Measurements from ENCODE around the gene COQ10A. TPM values are rescaled to one million over a fixed set of nuclear protein-coding genes. Genes with fewer than 3 reads are reported as not detected.
"Not testable (repeated sequence)": the region's sequence is repeated elsewhere in the genome, so short reads cannot be mapped to it uniquely, and the experiment has no call there.

Gene COQ10A
- total and polyA plus RNA-seq, 11 donors = 45.7 to 250 (median 129) TPM

DNA sequence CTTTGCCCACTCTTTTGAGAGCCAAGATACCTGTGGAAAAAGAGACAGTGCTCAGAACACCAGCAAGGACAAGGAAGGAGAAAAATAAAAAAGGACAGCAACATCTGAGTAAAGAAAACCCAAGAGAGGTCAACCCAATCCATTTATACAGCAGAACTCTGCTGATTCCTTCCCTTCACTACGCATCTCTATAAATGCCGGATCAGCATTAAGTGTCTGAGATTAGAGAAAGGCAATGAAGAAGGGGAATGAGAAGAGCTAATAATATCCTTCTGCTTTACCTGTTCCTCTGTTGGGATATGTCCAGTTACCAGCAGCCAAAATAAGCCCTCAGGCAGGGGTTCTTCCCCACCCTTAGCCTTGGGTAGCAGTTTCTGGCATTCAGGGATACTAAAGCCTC, 15.8 kb downstream of the COQ10A start:
- Histone ChIP-seq H3K27me3 (no peaks in the 10 kb centered on the region), H3K4me3 (no peak overlapping the region), H3K9me3 (no peaks in the 10 kb centered on the region), H3K27ac (no peak overlapping the region), H3K36me3 (peaks cover 0 to 97% (median 90%) of the 10 kb centered on the region in 9 donors), H3K4me1 (peaks cover 7 to 19% (median 15%) of the 10 kb centered on the region in 12 donors)
- intact Hi-C loops (cut with DNase I) = no loop called here
- 85 to 91% (median 88%) methylated on average over 2 of the region's 2 CpGs for WGBS, 4 donors
- ATAC-seq (no peak), DNase-seq (no peak)
- TF ChIP-seq CTCF (IDR thresholded peaks at IDR 0.05) = no peak
- no peak for TF ChIP-seq POLR2A (IDR thresholded peaks at IDR 0.05)

- peaks cover 0 to 96% (median 73%) of the 10 kb centered on the region in 9 donors for H3K36me3 ChIP-seq
Measured at GRCh38 chr12:56284263-56284662, 17.5 kb downstream of the COQ10A start.

GRCh38 chr12:56286044-56286830, 19.5 kb downstream of the COQ10A start:
- WGBS, 4 donors = 28 to 40% (median 36%) methylated on average over 4 of the region's 4 CpGs
- intact Hi-C loops (cut with DNase I) = no loop called here
- TF ChIP-seq CTCF (IDR thresholded peaks at IDR 0.05) (no peak), POLR2A (IDR thresholded peaks at IDR 0.05) (no peak)
- Histone ChIP-seq H3K4me3 (no peak overlapping the region), H3K36me3 (peaks cover 0 to 94% (median 70%) of the 10 kb centered on the region in 9 donors), H3K27me3 (no peaks in the 10 kb centered on the region), H3K4me1 (peaks cover 7 to 29% (median 17%) of the 10 kb centered on the region in 12 donors), H3K27ac (peak overlapping the region in 6 of 12 donors; percentile 6 to 32 (median 17)), H3K9me3 (no peaks in the 10 kb centered on the region)
- ATAC-seq (peak in 1 of 4 donors; percentile 33), DNase-seq (no peak)

More at GRCh38 chr12:56284263-56284662, 17.5 kb downstream of the COQ10A start:
- H3K9me3 ChIP-seq; H3K27ac ChIP-seq; intact Hi-C loops (cut with DNase I); DNase-seq; ATAC-seq; H3K4me3 ChIP-seq; H3K27me3 ChIP-seq: not testable (repeated sequence)
- 85 to 90% (median 88%) methylated on average over 5 of the region's 5 CpGs for WGBS, 4 donors
- H3K4me1 ChIP-seq = peaks cover 7 to 29% (median 16%) of the 10 kb centered on the region in 12 donors

DNA sequence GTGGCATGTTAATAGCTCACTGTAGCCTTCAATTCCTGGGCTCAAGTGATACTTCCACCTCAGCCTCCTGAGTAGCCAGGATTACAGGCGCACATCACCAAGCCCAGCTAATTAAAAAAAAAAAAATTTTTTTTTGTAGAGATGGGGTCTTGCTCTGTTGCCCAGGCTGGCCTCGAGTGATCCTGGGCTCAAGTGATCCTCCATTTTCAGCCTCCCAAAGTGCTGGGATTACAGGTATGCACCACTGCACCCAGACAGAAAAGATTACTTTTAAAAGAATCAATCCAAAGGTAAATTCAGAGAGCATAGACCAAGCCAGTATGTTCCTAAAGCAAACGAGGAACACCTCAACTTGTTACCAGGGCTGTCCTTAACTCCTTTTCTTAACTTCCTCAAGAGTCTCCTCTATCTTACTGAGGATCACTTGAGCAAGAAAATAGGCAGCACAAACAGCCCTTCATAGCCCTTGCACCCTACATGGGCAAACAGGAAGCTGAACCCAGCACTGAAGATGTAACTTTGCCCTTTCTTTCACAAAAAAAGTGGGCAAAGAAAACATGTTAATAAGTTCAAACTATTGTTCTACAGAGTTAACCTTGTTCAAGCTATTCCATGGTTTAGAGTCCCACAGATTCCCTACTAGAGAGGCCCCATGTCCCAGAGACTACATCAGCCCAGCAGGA, 22.1 kb downstream of the COQ10A start:
- Histone ChIP-seq H3K4me1 (peaks cover 7 to 48% (median 27%) of the 10 kb centered on the region in 12 donors), H3K4me3 (no peak overlapping the region), H3K27ac (peak overlapping the region in 1 of 12 donors; percentile 27), H3K9me3 (no peaks in the 10 kb centered on the region), H3K36me3 (peaks cover 0 to 79% (median 49%) of the 10 kb centered on the region in 9 donors), H3K27me3 (no peaks in the 10 kb centered on the region)
- intact Hi-C loops (cut with DNase I) = no loop called here
- no peak for TF ChIP-seq POLR2A (IDR thresholded peaks at IDR 0.05)
- TF ChIP-seq CTCF (IDR thresholded peaks at IDR 0.05) = no peak
- DNase-seq (no peak), ATAC-seq (no peak)
- 78 to 81% (median 80%) methylated on average over 3 of the region's 3 CpGs for WGBS, 4 donors

Data from heart left ventricle (tissue), 16 donors.